H1 (cell line): Measurements from ENCODE around the gene LAMA4. TPM values are rescaled to one million over a fixed set of nuclear protein-coding genes. Genes with fewer than 3 reads are reported as not detected.

Experiments used
- CHD7 ChIP-seq: fragments of 300-600 bp; sonication (generic); IDR thresholded peaks from 2 replicates; pipeline ENCODE4 v1.7.1; 2012; ENCODE audit warnings: low read length, moderate library complexity, mild to moderate bottlenecking, inconsistent platforms; ENCODE audit not compliant: insufficient replicate concordance
- polyA plus RNA-seq, 7 experiments: library from polyadenylated mRNA; depleted of rRNA in 3 of 7; stranded (reverse) in 5 of 7; unstranded in 2 of 7; fragments of >200 nt in 5 of 7; fragments of 200-250 nt in 2 of 7; gene quantifications; 1 replicate in 5 of 7; 2 replicates in 1 of 7; 4 replicates in 1 of 7; pipeline versions ENCODE4 v1.2.1 to v1.2.3, GENCODE V29; 2011 to 2013; ENCODE audit warnings: missing spikeins in 2 of 7, mixed read lengths in 2 of 7
- total RNA-seq: library from RNA; stranded (reverse); fragmentation: NEBNext Ultra II Directional; extraction: Animal tissue kit (Norgen Biotek cat#: 25700); gene quantifications from 2 replicates; pipeline ENCODE4 v1.2.1, GENCODE V29; 2021

Gene LAMA4
- total and polyA plus RNA-seq, 2 of the 8 experiments (the other 6 are each of a cell fraction or from before 2014, with no cell fraction given), result 0.95 to 1.5 TPM

- TF ChIP-seq CHD7, result no peak
- TF ChIP-seq, all 59 proteins: peak for 0
These were observed 31.1 kb downstream of the LAMA4 start (continued) for GRCh38 chr6:112223070-112223861.
